K562 treated with DMSO at 1 percent for 24 hours (cell line): Measurements from ENCODE around the gene ZNF780A. TPM values are rescaled to one million over a fixed set of nuclear protein-coding genes. Genes with fewer than 3 reads are reported as not detected.

Source experiments
- total RNA-seq: library from RNA; unstranded; fragments of 300-600 nt; gene quantifications from 2 replicates; pipeline ENCODE4 v1.2.3, GENCODE V29; 2022; ENCODE audit warnings: low read depth; ENCODE audit not compliant: insufficient read depth

Gene ZNF780A
- 19.8 and 27.7 TPM in 2 replicates for total RNA-seq

DNA sequence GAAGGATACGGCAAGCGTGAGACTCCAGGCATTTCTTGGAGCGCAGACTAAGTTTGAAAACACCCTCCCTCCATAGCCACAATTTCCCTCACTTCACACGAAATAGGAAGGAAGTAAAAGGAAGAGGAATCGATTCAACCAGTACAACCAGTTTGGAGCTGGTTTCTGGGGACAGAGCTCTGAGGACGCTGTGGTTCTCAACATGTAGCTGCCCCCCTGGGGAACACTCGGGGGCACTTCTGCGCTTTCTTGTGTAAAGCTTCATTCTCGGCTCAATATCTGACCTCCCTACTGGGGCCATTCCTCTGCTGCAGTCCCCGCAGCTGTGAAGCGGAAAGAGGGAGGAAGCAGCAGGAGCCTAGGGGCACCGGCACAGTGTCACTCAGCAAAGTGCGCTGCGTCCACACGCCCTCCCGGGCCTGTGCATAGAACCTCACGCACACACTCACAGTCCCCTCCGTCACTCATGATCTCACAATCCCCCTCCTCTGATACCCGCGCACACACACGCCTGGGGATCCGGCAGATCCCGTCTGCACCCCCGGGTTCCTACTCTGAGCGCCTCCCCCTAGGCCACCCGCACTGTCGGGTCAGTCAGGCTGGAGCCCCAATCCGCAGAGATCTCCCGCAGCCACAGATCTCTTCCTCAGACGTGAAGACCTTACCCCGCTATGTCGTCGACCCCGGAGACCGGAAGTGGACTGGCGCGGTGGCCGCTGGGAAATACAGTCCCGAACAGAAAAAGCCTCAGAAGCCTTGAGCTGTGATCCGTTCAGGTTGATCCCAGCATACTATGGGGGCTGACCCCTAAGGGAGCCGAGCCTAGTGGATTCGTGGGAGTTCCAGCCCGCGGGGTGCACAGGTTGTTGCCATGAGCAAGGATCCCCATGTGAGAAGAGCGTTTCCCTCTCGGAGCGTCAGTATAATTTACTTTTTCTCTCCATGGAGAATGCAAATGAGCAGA, at the start of gene ZNF780A:
ZNF780A (minus strand) TSS at position 703 of the 964 bp plus-strand sequence. CDS start 6,190 bp downstream, outside the sequence.

DNA sequence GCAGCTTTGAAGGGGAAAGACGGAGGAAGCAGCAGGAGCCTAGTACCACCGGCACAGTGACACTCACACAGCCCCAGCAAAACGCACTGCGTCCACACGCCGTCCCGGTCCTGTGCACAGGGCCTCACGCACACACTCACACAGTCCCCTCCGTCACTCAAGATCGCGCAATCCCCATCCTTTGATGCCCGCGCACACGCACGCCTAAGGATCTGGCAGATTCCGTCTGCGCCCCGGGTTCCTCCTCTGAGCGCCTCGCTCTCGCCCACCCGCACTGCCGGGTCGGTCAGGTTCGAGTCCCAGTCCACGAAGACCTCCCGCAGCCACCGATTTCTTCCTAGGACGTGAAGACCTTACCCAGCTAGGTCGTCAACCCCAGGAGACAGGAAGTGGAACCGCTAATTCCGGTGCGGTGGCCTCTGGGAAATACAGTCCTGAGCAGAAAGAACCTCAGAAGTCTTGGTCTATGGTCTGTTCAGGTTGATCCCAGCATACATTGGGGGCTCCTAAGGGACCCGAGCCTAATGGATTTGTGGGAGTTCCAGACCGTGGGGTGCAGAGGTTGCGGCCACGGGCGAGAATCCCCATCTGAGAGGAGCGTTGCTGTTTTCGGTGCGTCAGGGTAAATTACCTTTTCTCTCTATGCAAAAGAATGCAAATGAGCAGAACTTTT, 34.8 kb downstream of the ZNF780A start, which contains the start of gene ZNF780B:
ZNF780B (minus strand) TSS at position 400 of the 673 bp plus-strand sequence. CDS start 5,899 bp downstream, outside the sequence.

Other genes with a start within 250 kb of the ZNF780A start
- gene FBL, start 244.6 kb downstream of the ZNF780A start, total RNA-seq, result 417 and 421 TPM in 2 replicates
- 0.61 and 0.73 TPM in 2 replicates for gene FCGBP, start 156.3 kb downstream of the ZNF780A start, total RNA-seq
- 188 and 192 TPM in 2 replicates for gene PSMC4, start 119.8 kb downstream of the ZNF780A start, total RNA-seq
- 1.0 and 1.5 TPM in 2 replicates for gene ZNF546, start 93.9 kb downstream of the ZNF780A start, total RNA-seq
- 2.0 and 6.8 TPM in 2 replicates for gene ZNF780B, start 34.7 kb downstream of the ZNF780A start, total RNA-seq
- 18.3 and 20.6 TPM in 2 replicates for gene MAP3K10, start 100.5 kb upstream of the ZNF780A start, total RNA-seq
- not detected in 2 replicates for gene TTC9B, start 127.4 kb upstream of the ZNF780A start, total RNA-seq
- not detected in 2 replicates for gene CCNP, start 135.7 kb upstream of the ZNF780A start, total RNA-seq
- gene AKT2, start 194.4 kb upstream of the ZNF780A start, total RNA-seq, result 53.7 and 58.9 TPM in 2 replicates